Measurements from ENCODE around the gene KCNB1. TPM values are rescaled to one million over a fixed set of nuclear protein-coding genes. Genes with fewer than 3 reads are reported as not detected.

Gene KCNB1
- total RNA-seq, 1 donor from 2014 or later: 2.0 TPM

- Histone ChIP-seq H3K9me3 (no peaks in the 10 kb centered on the region), H3K27ac (no peak overlapping the region), H3K4me3 (no peak overlapping the region), H3K27me3 (no peaks in the 10 kb centered on the region), H3K4me1 (peaks cover 22% of the 10 kb centered on the region), H3K36me3 (peaks cover 0 to 10% of the 10 kb centered on the region in 2 donors)
- peak in 1 of 2 donors; percentile 18 for TF ChIP-seq POLR2AphosphoS5 (IDR thresholded peaks at IDR 0.05; ENCODE audit: insufficient read depth in 1 of 2, low read depth in 1 of 2)
- TF ChIP-seq CTCF (IDR thresholded peaks at IDR 0.05): no peak
- intact Hi-C loops (cut with DNase I): no loop called here
- no peak for DNase-seq (ENCODE audit: extremely low spot score in 2 of 2)
These were observed 23.1 kb upstream of the KCNB1 start for GRCh38 chr20:49505518-49505917.

- H3K9me3 ChIP-seq: no peaks in the 10 kb centered on the region
- DNase-seq (ENCODE audit: extremely low spot score in 2 of 2): no peak
- TF ChIP-seq POLR2A (IDR thresholded peaks at IDR 0.05) (no peak), CTCF (IDR thresholded peaks at IDR 0.05) (no peak), POLR2AphosphoS5 (IDR thresholded peaks at IDR 0.05; ENCODE audit: insufficient read depth in 1 of 2, low read depth in 1 of 2) (no peak)
- peaks cover 0 to 10% of the 10 kb centered on the region in 2 donors for H3K36me3 ChIP-seq
- intact Hi-C loops (cut with DNase I): no loop called here
- peaks cover 6% of the 10 kb centered on the region for H3K4me1 ChIP-seq
- no peak overlapping the region for H3K4me3 ChIP-seq
- no peaks in the 10 kb centered on the region for H3K27me3 ChIP-seq
- no peak overlapping the region for H3K27ac ChIP-seq
These were observed 20.7 kb upstream of the KCNB1 start for GRCh38 chr20:49503176-49503575.

GRCh38 chr20:49501917-49502316 lies 19.4 kb upstream of the KCNB1 start:
- no peak for TF ChIP-seq POLR2AphosphoS5 (IDR thresholded peaks at IDR 0.05; ENCODE audit: insufficient read depth in 1 of 2, low read depth in 1 of 2)
- no peak for TF ChIP-seq CTCF (IDR thresholded peaks at IDR 0.05)
- TF ChIP-seq POLR2A (IDR thresholded peaks at IDR 0.05): no peak
- H3K36me3 ChIP-seq: no peaks in the 10 kb centered on the region
- no peak for DNase-seq (ENCODE audit: extremely low spot score in 2 of 2)

GRCh38 chr20:49497398-49497669 lies 14.9 kb upstream of the KCNB1 start:
- Histone ChIP-seq H3K4me1 (no peaks in the 10 kb centered on the region), H3K9me3 (no peaks in the 10 kb centered on the region), H3K36me3 (no peaks in the 10 kb centered on the region), H3K4me3 (no peak overlapping the region), H3K27me3 (no peaks in the 10 kb centered on the region), H3K27ac (no peak overlapping the region)
- no peak for TF ChIP-seq POLR2A (IDR thresholded peaks at IDR 0.05)
- TF ChIP-seq POLR2AphosphoS5 (IDR thresholded peaks at IDR 0.05; ENCODE audit: insufficient read depth in 1 of 2, low read depth in 1 of 2): no peak
- TF ChIP-seq CTCF (IDR thresholded peaks at IDR 0.05): no peak
- DNase-seq (ENCODE audit: extremely low spot score in 2 of 2): no peak
- intact Hi-C loops (cut with DNase I): no loop called here

More at GRCh38 chr20:49501917-49502316, 19.4 kb upstream of the KCNB1 start:
- Histone ChIP-seq H3K9me3 (no peaks in the 10 kb centered on the region), H3K27me3 (no peaks in the 10 kb centered on the region), H3K27ac (no peak overlapping the region), H3K4me1 (no peaks in the 10 kb centered on the region), H3K4me3 (no peak overlapping the region)
- intact Hi-C loops (cut with DNase I): no loop called here

GRCh38 chr20:49496553-49497397 lies 14.3 kb upstream of the KCNB1 start:
- no peaks in the 10 kb centered on the region for H3K36me3 ChIP-seq
- intact Hi-C loops (cut with DNase I): no loop called here
- no peak for DNase-seq (ENCODE audit: extremely low spot score in 2 of 2)
- H3K27ac ChIP-seq: no peak overlapping the region
- H3K9me3 ChIP-seq: no peaks in the 10 kb centered on the region
- H3K4me3 ChIP-seq: no peak overlapping the region
- H3K27me3 ChIP-seq: no peaks in the 10 kb centered on the region
- H3K4me1 ChIP-seq: no peaks in the 10 kb centered on the region
- TF ChIP-seq POLR2AphosphoS5 (IDR thresholded peaks at IDR 0.05; ENCODE audit: insufficient read depth in 1 of 2, low read depth in 1 of 2) (no peak), POLR2A (IDR thresholded peaks at IDR 0.05) (no peak)
